ENCODE measurements around the gene SNAPIN.

Gene SNAPIN

DNA sequence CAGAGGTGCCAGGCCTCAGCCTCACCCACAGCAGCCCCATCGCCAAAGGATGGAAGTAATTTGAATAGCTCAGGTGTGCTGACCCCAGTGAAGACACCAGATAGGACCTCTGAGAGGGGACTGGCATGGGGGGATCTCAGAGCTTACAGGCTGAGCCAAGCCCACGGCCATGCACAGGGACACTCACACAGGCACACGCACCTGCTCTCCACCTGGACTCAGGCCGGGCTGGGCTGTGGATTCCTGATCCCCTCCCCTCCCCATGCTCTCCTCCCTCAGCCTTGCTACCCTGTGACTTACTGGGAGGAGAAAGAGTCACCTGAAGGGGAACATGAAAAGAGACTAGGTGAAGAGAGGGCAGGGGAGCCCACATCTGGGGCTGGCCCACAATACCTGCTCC, 35.0 kb downstream of the SNAPIN start:
- H3K4me1 ChIP-seq (ENCODE audit: control insufficient read depth, insufficient read depth, low read length, poor library complexity, severe bottlenecking): peaks cover 17% of the 10 kb centered on the region
- no peaks in the 10 kb centered on the region for H3K9me3 ChIP-seq (ENCODE audit: control insufficient read depth, low read length)
- 57 to 100% methylated on average over 1 to 4 of the region's 4 CpGs for WGBS, 2 experiments (ENCODE audit: insufficient coverage in 2 of 2)
- H3K27ac ChIP-seq (ENCODE audit: low read depth, low read length, severe bottlenecking): no peak overlapping the region
- H3K4me3 ChIP-seq (ENCODE audit: extremely low read depth, insufficient read depth, low read length, poor library complexity, severe bottlenecking): no peak overlapping the region
- H3K36me3 ChIP-seq (ENCODE audit: control insufficient read depth, insufficient read depth, low read length): no peaks in the 10 kb centered on the region

DNA sequence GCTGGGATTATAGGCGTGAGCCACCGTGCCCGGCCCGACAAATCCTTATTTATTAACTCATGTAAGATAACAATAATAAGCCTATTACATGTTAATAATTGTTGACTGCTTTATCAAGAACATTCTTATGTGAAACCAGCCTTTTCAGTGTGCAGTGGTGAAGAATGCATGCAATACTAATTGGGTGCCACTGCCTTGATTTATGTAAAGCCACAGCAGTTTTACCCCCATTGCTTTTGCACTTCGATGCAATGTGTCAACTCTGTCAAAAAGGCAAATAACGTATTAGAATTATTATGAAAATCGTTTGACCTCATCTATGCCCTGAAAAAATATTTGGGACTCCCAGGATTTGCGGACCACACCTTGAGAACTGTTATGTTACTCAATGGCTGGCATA, 38.2 kb downstream of the SNAPIN start:
- H3K9me3 ChIP-seq (ENCODE audit: control insufficient read depth, low read length): no peaks in the 10 kb centered on the region
- H3K36me3 ChIP-seq (ENCODE audit: control insufficient read depth, insufficient read depth, low read length): no peaks in the 10 kb centered on the region
- H3K4me1 ChIP-seq (ENCODE audit: control insufficient read depth, insufficient read depth, low read length, poor library complexity, severe bottlenecking): peaks cover 27% of the 10 kb centered on the region
- no peak overlapping the region for H3K4me3 ChIP-seq (ENCODE audit: extremely low read depth, insufficient read depth, low read length, poor library complexity, severe bottlenecking)
- WGBS, 2 experiments (ENCODE audit: insufficient coverage in 2 of 2): 74 to 80% methylated on average over 3 to 4 of the region's 8 CpGs
- H3K27ac ChIP-seq (ENCODE audit: low read depth, low read length, severe bottlenecking): peak overlapping the region; percentile 93

DNA sequence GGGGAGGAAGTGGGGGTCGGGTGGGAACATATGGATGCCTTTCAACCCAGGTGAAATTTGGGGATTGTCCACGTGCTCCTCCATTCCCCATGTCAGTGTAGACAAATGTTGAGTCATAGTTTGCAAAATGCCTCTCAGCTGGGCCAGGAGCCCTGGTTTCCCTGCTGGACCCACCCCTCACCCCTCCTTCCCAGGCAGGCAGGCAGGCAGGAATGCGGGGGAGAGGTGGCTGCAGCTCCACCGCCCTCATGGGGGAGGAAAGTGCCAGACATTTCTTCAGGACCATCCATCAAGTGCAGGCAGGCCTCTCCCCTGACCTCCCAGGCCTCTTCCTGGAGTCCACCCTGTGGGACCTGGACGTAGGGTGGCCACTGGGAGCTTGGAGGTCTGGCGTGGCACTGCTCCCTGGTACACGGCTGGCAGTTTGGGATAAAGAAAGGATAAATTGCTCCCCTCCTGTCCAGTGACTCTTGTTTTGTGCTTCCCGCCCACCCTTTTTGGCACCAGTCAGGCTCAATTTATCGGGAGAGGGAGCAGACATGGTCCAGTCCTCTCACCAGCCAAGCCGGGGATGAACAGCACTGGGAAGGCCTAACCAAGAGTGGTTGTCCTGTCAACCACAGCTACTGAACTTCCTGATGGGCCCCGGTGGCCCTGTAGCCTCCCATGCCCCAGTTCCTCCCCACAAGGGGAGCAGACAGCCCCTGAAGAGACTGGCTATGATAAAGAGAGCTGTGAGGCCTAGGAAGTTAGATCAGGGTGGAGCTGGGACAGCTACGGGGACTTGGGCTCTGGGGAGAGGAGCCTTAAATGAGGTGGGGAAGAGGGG, 38.9 kb downstream of the SNAPIN start:
- H3K9me3 ChIP-seq (ENCODE audit: control insufficient read depth, low read length): no peaks in the 10 kb centered on the region
- peaks cover 27% of the 10 kb centered on the region for H3K4me1 ChIP-seq (ENCODE audit: control insufficient read depth, insufficient read depth, low read length, poor library complexity, severe bottlenecking)
- H3K4me3 ChIP-seq (ENCODE audit: extremely low read depth, insufficient read depth, low read length, poor library complexity, severe bottlenecking): no peak overlapping the region
- no peaks in the 10 kb centered on the region for H3K36me3 ChIP-seq (ENCODE audit: control insufficient read depth, insufficient read depth, low read length)
- 33 to 46% methylated on average over 7 to 11 of the region's 12 CpGs for WGBS, 2 experiments (ENCODE audit: insufficient coverage in 2 of 2)
- peak overlapping the region; percentile 93 for H3K27ac ChIP-seq (ENCODE audit: low read depth, low read length, severe bottlenecking)

DNA sequence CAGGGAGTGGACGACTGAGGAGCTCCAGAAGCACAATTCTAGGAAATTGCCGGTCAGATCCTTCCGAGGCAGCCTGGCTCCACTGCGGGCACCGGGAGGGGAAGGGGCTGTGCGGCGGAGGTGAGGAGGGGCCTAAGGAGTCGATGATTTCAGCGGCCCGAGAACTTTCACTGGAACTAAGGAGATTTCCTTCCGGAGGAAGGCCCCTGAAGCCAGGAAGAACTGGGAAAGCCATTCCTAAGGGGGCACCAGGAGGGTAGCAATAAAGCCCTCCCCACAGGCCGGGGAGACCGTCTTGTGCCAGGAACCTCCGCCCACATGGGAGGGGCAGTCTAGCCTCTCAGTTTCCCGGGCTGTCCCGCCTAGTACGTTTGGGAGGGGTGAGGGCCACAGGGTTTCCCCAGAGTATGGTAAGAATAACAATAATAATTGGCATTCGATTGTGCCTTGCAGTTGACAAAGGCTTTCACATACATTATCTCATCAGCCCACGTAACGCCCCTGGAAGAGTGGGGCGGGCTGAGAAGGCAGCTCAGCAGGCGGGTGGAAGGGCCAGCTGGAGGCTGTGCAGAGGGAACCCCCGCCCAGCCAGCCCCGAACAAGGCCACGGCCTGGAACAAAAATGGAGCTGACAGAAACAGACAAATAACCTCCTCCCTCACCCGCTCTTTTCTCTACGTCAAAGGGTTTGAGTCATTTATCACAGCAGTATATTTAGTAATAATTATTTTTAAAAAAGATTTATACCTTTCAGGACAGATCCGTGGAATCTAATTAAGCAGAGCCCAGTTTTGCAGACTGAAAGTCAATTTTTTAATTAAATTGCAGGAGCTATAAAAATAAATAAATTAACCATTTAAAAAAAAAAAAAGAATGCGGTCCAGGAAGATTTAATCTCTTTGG, 39.8 kb downstream of the SNAPIN start:
- H3K4me3 ChIP-seq (ENCODE audit: extremely low read depth, insufficient read depth, low read length, poor library complexity, severe bottlenecking): no peak overlapping the region
- peaks cover 27% of the 10 kb centered on the region for H3K4me1 ChIP-seq (ENCODE audit: control insufficient read depth, insufficient read depth, low read length, poor library complexity, severe bottlenecking)
- peak overlapping the region; percentile 93 for H3K27ac ChIP-seq (ENCODE audit: low read depth, low read length, severe bottlenecking)
- 27 to 80% methylated on average over 1 to 21 of the region's 29 CpGs for WGBS, 2 experiments (ENCODE audit: insufficient coverage in 2 of 2)
- no peaks in the 10 kb centered on the region for H3K36me3 ChIP-seq (ENCODE audit: control insufficient read depth, insufficient read depth, low read length)
- H3K9me3 ChIP-seq (ENCODE audit: control insufficient read depth, low read length): no peaks in the 10 kb centered on the region

DNA sequence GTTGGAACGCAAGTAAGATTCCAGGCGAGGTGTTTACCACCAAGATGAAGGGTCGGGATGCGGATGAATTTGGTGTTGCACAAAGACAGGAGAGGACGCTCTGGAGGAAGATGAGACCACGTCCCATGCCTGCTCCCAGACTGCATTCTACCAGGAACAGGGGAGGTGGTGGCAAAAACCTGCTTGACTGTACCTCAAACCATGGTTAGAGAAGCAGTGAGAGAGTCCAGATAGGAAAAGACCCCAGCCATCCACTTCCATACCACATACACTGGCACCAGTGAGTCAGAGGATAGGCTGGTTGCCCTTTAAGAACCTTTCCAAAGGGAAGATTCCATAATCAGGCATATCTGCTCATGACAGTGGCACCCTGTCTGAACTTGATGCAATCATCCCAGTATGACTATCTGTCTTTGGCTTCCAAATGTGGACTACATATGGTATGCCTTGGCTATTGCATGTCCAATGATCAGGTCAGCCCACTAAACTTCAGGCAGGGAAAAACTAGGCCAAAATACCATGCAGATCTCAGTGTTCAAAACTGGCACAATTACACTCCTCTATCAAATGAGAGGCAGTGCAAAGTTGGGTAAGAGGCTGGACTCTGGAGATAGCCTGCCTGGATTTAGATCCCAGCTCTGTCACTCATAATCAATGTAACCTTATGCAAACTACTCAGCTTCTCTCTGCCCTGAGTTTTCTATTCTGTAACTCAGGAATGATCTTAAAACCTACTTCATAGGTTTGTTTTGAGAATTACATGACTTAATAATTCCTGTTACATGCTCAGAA, 40.6 kb downstream of the SNAPIN start:
- H3K27ac ChIP-seq (ENCODE audit: low read depth, low read length, severe bottlenecking): peak overlapping the region; percentile 54
- no peak overlapping the region for H3K4me3 ChIP-seq (ENCODE audit: extremely low read depth, insufficient read depth, low read length, poor library complexity, severe bottlenecking)
- WGBS, 2 experiments (ENCODE audit: insufficient coverage in 2 of 2): 96 to 98% methylated on average over 6 of the region's 6 CpGs
- peaks cover 27% of the 10 kb centered on the region for H3K4me1 ChIP-seq (ENCODE audit: control insufficient read depth, insufficient read depth, low read length, poor library complexity, severe bottlenecking)
- no peaks in the 10 kb centered on the region for H3K36me3 ChIP-seq (ENCODE audit: control insufficient read depth, insufficient read depth, low read length)
- H3K9me3 ChIP-seq (ENCODE audit: control insufficient read depth, low read length): no peaks in the 10 kb centered on the region

DNA sequence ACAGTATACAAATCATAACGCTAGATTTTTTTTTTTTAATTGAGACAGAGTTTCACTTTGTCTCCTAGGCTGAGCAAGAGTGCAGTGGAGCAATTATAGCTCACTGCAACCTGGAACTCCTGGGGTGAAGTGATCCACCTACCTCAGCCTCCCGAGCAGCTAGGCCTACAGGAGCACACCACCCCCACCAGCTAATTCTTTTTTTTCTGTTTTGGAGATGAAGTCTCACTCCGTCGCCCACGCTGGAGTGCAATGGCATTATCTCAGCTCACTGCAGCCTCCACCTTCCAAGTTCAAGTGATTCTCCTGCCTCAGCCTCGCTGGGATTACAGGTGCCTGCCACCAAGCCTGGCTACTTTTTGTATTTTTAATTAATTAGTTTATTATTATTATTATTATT, 41.3 kb downstream of the SNAPIN start:
- Histone ChIP-seq H3K4me3 (ENCODE audit: extremely low read depth, insufficient read depth, low read length, poor library complexity, severe bottlenecking) (no peak overlapping the region), H3K36me3 (ENCODE audit: control insufficient read depth, insufficient read depth, low read length) (no peaks in the 10 kb centered on the region), H3K27ac (ENCODE audit: low read depth, low read length, severe bottlenecking) (no peak overlapping the region), H3K9me3 (ENCODE audit: control insufficient read depth, low read length) (no peaks in the 10 kb centered on the region), H3K4me1 (ENCODE audit: control insufficient read depth, insufficient read depth, low read length, poor library complexity, severe bottlenecking) (peaks cover 27% of the 10 kb centered on the region)
- 67 to 83% methylated on average over 1 to 2 of the region's 6 CpGs for WGBS, 2 experiments (ENCODE audit: insufficient coverage in 2 of 2)

DNA sequence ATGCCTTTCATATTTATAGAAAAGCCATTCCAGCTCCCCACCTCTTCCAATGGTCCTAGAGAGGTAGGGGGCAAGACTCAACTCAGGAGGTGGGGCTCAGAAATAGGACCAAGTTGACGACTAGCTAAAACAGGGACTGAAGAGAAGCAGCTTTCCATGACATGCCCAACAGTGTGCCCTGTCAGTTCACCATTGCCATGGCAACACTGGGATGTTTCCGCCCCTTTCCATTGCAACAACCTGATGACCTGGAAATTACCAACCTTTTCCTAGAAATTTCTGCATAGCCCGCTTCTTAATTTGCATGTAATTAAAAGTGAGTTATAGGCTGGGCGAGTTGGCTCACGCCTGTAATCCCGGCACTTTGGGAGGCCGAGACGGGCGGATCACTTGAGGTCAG, 47.0 kb downstream of the SNAPIN start:
- Histone ChIP-seq H3K4me3 (ENCODE audit: extremely low read depth, insufficient read depth, low read length, poor library complexity, severe bottlenecking) (no peak overlapping the region), H3K4me1 (ENCODE audit: control insufficient read depth, insufficient read depth, low read length, poor library complexity, severe bottlenecking) (no peaks in the 10 kb centered on the region)
- WGBS, 2 experiments (ENCODE audit: insufficient coverage in 2 of 2): 82 to 94% methylated on average over 8 of the region's 9 CpGs

DNA sequence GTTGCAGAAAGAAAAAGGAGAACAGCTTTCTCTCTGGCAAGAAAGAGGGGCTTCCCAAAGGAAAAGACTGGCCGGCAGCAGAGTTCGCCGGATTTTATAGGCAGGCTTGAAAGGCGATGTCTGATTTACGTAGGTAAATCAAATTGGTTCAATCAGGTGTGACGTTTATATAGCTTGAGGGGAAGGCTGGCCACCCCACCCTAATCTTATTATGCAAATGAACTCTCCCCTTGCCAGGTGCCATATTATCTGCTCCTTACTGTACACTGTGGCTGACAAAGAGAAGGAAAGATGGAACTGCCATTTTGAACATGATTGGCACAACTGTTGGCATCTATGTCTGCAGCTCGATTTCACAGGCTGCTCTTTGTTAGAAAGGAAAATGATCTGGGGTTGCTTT, 52.5 kb downstream of the SNAPIN start:
- WGBS, 2 experiments (ENCODE audit: insufficient coverage in 2 of 2): 85 to 90% methylated on average over 1 to 4 of the region's 7 CpGs
- H3K36me3 ChIP-seq (ENCODE audit: control insufficient read depth, insufficient read depth, low read length): no peaks in the 10 kb centered on the region
- no peaks in the 10 kb centered on the region for H3K9me3 ChIP-seq (ENCODE audit: control insufficient read depth, low read length)
- no peaks in the 10 kb centered on the region for H3K4me1 ChIP-seq (ENCODE audit: control insufficient read depth, insufficient read depth, low read length, poor library complexity, severe bottlenecking)
- no peak overlapping the region for H3K27ac ChIP-seq (ENCODE audit: low read depth, low read length, severe bottlenecking)
- no peak overlapping the region for H3K4me3 ChIP-seq (ENCODE audit: extremely low read depth, insufficient read depth, low read length, poor library complexity, severe bottlenecking)

More for the DNA sequence above, 47.0 kb downstream of the SNAPIN start:
- H3K9me3 ChIP-seq (ENCODE audit: control insufficient read depth, low read length): no peaks in the 10 kb centered on the region
- no peak overlapping the region for H3K27ac ChIP-seq (ENCODE audit: low read depth, low read length, severe bottlenecking)
- H3K36me3 ChIP-seq (ENCODE audit: control insufficient read depth, insufficient read depth, low read length): no peaks in the 10 kb centered on the region

All from mesodermal cell (in vitro differentiated cells).